Adipose tissue (tissue), 3 donors: ENCODE measurements around the gene FOXK2. TPM values are rescaled to one million over a fixed set of nuclear protein-coding genes. Genes with fewer than 3 reads are reported as not detected.
"Not testable (repeated sequence)": the region's sequence is repeated elsewhere in the genome, so short reads cannot be mapped to it uniquely, and the experiment has no call there.

Source experiments
- H3K27ac ChIP-seq: one replicate; pipeline ENCODE4 v1.5.1; 2013; ENCODE audit warnings: low read depth, low read length
- WGBS, 3 donors: extraction: QIAGEN DNeasy Blood & Tissue Kit; methylation state at CpG; one replicate each; pipeline ENCODE4 v1.1.7; 2013; 5-methylcytosine and 5-hydroxymethylcytosine counted together
- polyA plus RNA-seq, 3 donors: library from polyadenylated mRNA; stranded (reverse); fragments of 200-250 nt; gene quantifications; one replicate each; pipeline ENCODE4 v1.2.3, GENCODE V29; 2013
- donor health status: healthy with polysubstance abuse.
- donor health status: Bipolar disorder and iron deficiency.
- donor health status: healthy.

The FOXK2 gene
- polyA plus RNA-seq, 3 donors = 11.3 to 22.0 (median 16.0) TPM

- WGBS, 3 donors = 92 to 97% (median 94%) methylated on average over 27 to 34 of the region's 52 CpGs
- H3K27ac ChIP-seq = not testable (repeated sequence)
These were observed 56.2 kb downstream of the FOXK2 start for GRCh38 chr17:82575581-82576221.

GRCh38 chr17:82577300-82577699 is 57.8 kb downstream of the FOXK2 start:
- no peak overlapping the region for H3K27ac ChIP-seq
- WGBS, 3 donors = 96 to 99% (median 97%) methylated on average over 18 of the region's 18 CpGs

- 75 to 95% (median 76%) methylated on average over 4 of the region's 4 CpGs for WGBS, 3 donors
- not testable (repeated sequence) for H3K27ac ChIP-seq
These were observed 60.4 kb downstream of the FOXK2 start for GRCh38 chr17:82579969-82580368.

GRCh38 chr17:82582213-82582612 is 62.7 kb downstream of the FOXK2 start:
- H3K27ac ChIP-seq = no peak overlapping the region
- WGBS, 3 donors = 71 to 91% (median 76%) methylated on average over 8 of the region's 8 CpGs

GRCh38 chr17:82582709-82583108 is 63.2 kb downstream of the FOXK2 start:
- 77 to 91% (median 77%) methylated on average over 11 of the region's 11 CpGs for WGBS, 3 donors
- H3K27ac ChIP-seq = no peak overlapping the region

GRCh38 chr17:82583720-82584234 is 64.2 kb downstream of the FOXK2 start:
- 88 to 93% (median 89%) methylated on average over 28 of the region's 28 CpGs for WGBS, 3 donors
- no peak overlapping the region for H3K27ac ChIP-seq

- 92 to 95% (median 94%) methylated on average over 23 of the region's 23 CpGs for WGBS, 3 donors
- H3K27ac ChIP-seq = not testable (repeated sequence)
These were observed 66.5 kb downstream of the FOXK2 start for GRCh38 chr17:82585935-82586575.

GRCh38 chr17:82586576-82587233 is 67.2 kb downstream of the FOXK2 start:
- H3K27ac ChIP-seq = no peak overlapping the region
- 79 to 90% (median 82%) methylated on average over 21 of the region's 21 CpGs for WGBS, 3 donors

GRCh38 chr17:82587234-82588086 is 67.9 kb downstream of the FOXK2 start:
- WGBS, 3 donors = 75 to 84% (median 76%) methylated on average over 47 of the region's 47 CpGs
- H3K27ac ChIP-seq = no peak overlapping the region

- 91 to 95% (median 94%) methylated on average over 27 of the region's 27 CpGs for whole genome bisulfite sequencing, 3 donors
- no peak overlapping the region for H3K27ac ChIP-seq
These were observed 69.0 kb downstream of the FOXK2 start for GRCh38 chr17:82588266-82589175.

GRCh38 chr17:82589851-82590180 is 70.3 kb downstream of the FOXK2 start:
- no peak overlapping the region for H3K27ac ChIP-seq
- WGBS, 3 donors = 83 to 86% (median 86%) methylated on average over 6 of the region's 6 CpGs

- H3K27ac ChIP-seq = no peak overlapping the region
- WGBS, 3 donors = 87 to 89% (median 89%) methylated on average over 6 of the region's 6 CpGs
These were observed 70.7 kb downstream of the FOXK2 start for GRCh38 chr17:82590216-82590615.

GRCh38 chr17:82590881-82591539 is 71.5 kb downstream of the FOXK2 start:
- no peak overlapping the region for H3K27ac ChIP-seq
- WGBS, 3 donors = 61 to 77% (median 61%) methylated on average over 17 of the region's 17 CpGs

GRCh38 chr17:82592289-82592766 is 72.8 kb downstream of the FOXK2 start:
- 38 to 55% (median 39%) methylated on average over 9 of the region's 9 CpGs for WGBS, 3 donors
- peak overlapping the region; percentile 97 for H3K27ac ChIP-seq

- H3K27ac ChIP-seq = peak overlapping the region; percentile 97
- 9 to 13% (median 9%) methylated on average over 28 to 29 of the region's 29 CpGs for WGBS, 3 donors
These were observed 73.4 kb downstream of the FOXK2 start for GRCh38 chr17:82592767-82593589.

- 41 to 55% (median 42%) methylated on average over 29 of the region's 29 CpGs for WGBS, 3 donors
- no peak overlapping the region for H3K27ac ChIP-seq
These were observed 74.1 kb downstream of the FOXK2 start for GRCh38 chr17:82593590-82594087.
